ENCODE data around the gene CNNM2.
"Not testable (repeated sequence)": the region's sequence is repeated elsewhere in the genome, so short reads cannot be mapped to it uniquely, and the experiment has no call there.

Gene CNNM2

GRCh38 chr10:102970562-102971340 lies 52.7 kb downstream of the CNNM2 start:
- no peak for TF ChIP-seq CTCF (conservative IDR thresholded peaks at IDR 0.05; ENCODE audit: control insufficient read depth, insufficient read depth, low read depth, low read length)
- H3K4me3 ChIP-seq (ENCODE audit: control insufficient read depth, low read depth, low read length) = no peak overlapping the region
- no peak for DNase-seq (ENCODE audit: low read depth)

- peak; percentile 6 for DNase-seq (ENCODE audit: low read depth)
- no peak for TF ChIP-seq CTCF (conservative IDR thresholded peaks at IDR 0.05; ENCODE audit: control insufficient read depth, insufficient read depth, low read depth, low read length)
- no peak overlapping the region for H3K4me3 ChIP-seq (ENCODE audit: control insufficient read depth, low read depth, low read length)
These were observed 57.6 kb downstream of the CNNM2 start for GRCh38 chr10:102975483-102976379.

DNA sequence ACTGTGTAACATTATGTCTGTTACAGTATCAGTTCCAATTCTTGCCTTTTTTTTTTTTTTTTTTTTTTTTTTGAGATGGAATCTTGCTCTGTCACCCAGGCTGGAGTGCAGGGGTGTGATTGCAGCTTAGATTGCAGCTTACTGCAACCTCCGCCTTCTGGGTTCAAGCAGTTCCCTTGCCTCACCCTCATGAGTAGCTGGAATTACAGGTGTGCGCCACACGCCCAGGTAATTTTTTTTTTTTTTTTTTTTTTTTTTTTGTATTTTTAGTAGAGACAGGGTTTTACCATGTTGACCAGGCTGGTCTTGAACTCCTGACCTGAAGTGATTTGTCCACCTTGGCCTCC lies 58.3 kb downstream of the CNNM2 start:
- not testable (repeated sequence) for H3K4me3 ChIP-seq (ENCODE audit: control insufficient read depth, low read depth, low read length); DNase-seq (ENCODE audit: low read depth)

- no peak for TF ChIP-seq CTCF (conservative IDR thresholded peaks at IDR 0.05; ENCODE audit: control insufficient read depth, insufficient read depth, low read depth, low read length)
- DNase-seq (ENCODE audit: low read depth) = no peak
- no peak overlapping the region for H3K4me3 ChIP-seq (ENCODE audit: control insufficient read depth, low read depth, low read length)
These were observed 64.2 kb downstream of the CNNM2 start for GRCh38 chr10:102982296-102982695.

- no peak for TF ChIP-seq CTCF (conservative IDR thresholded peaks at IDR 0.05; ENCODE audit: control insufficient read depth, insufficient read depth, low read depth, low read length)
- H3K4me3 ChIP-seq (ENCODE audit: control insufficient read depth, low read depth, low read length) = no peak overlapping the region
- DNase-seq (ENCODE audit: low read depth) = no peak
These were observed 66.0 kb downstream of the CNNM2 start for GRCh38 chr10:102984086-102984485.

DNA sequence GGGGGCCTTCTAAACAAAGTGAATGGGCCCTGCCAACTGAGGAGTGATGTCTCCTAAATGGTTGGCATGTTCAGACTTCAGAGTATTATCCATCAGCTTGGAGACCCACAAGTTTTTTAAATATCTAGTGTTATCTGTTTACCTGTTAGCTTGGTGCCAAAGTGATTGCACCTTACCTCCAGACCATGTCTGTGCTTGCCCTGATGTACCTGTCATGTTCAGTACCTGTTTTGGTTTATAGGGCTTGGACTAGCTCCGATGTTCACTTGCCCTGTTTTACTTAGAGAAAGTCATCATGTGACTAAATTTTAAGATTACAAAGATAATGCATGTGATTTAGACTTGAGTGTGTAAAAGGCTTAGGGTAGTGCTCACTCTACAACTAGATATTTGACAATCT lies 67.7 kb downstream of the CNNM2 start:
- no peak overlapping the region for H3K4me3 ChIP-seq (ENCODE audit: control insufficient read depth, low read depth, low read length)
- no peak for TF ChIP-seq CTCF (conservative IDR thresholded peaks at IDR 0.05; ENCODE audit: control insufficient read depth, insufficient read depth, low read depth, low read length)
- no peak for DNase-seq (ENCODE audit: low read depth)
